SK-N-SH (cell line): Measurements from ENCODE around the gene RAPGEFL1.

Experiments
- CTCF ChIP-seq: fragments of 200-600 bp; sonication (generic); IDR thresholded peaks from 2 replicates; pipeline ENCODE4 v1.6.1; 2017; ENCODE audit warnings: antibody characterized with exemption, mild to moderate bottlenecking, moderate library complexity
- EP300 ChIP-seq, 2 experiments: IDR thresholded peaks; 2 replicates each; pipeline versions ENCODE4 v1.4.0 to v1.6.1; 2012; ENCODE audit warnings: borderline replicate concordance in 1 of 2, low read depth in 1 of 2, low read length in 1 of 2
- FOXJ3 ChIP-seq: sonication (generic); formaldehyde crosslinking; IDR thresholded peaks from 2 replicates; pipeline ENCODE4 v1.5.1; 2020; ENCODE audit warnings: mild to moderate bottlenecking, missing genetic modification reagents
- FOXM1 ChIP-seq: IDR thresholded peaks from 2 replicates; pipeline ENCODE4 v1.4.0; 2012; ENCODE audit warnings: low read depth, mild to moderate bottlenecking
- IRF3 ChIP-seq: fragments of 150-350 bp; IDR thresholded peaks from 2 replicates; pipeline ENCODE4 v1.6.1; 2016; ENCODE audit warnings: mild to moderate bottlenecking, low read depth, low read length
- JUND ChIP-seq: IDR thresholded peaks from 2 replicates; pipeline ENCODE4 v1.4.0; 2012
- POLR2AphosphoS5 ChIP-seq: IDR thresholded peaks from 2 replicates; pipeline ENCODE4 v1.6.1; 2012; ENCODE audit warnings: low read depth, low read length
- TF ChIP-seq, protein P1 (sequence below): IDR thresholded peaks from 2 replicates; pipeline ENCODE4 v1.6.1; 2012; ENCODE audit warnings: mild to moderate bottlenecking, low read depth, low read length, moderate library complexity

- TF ChIP-seq, protein P1, sequence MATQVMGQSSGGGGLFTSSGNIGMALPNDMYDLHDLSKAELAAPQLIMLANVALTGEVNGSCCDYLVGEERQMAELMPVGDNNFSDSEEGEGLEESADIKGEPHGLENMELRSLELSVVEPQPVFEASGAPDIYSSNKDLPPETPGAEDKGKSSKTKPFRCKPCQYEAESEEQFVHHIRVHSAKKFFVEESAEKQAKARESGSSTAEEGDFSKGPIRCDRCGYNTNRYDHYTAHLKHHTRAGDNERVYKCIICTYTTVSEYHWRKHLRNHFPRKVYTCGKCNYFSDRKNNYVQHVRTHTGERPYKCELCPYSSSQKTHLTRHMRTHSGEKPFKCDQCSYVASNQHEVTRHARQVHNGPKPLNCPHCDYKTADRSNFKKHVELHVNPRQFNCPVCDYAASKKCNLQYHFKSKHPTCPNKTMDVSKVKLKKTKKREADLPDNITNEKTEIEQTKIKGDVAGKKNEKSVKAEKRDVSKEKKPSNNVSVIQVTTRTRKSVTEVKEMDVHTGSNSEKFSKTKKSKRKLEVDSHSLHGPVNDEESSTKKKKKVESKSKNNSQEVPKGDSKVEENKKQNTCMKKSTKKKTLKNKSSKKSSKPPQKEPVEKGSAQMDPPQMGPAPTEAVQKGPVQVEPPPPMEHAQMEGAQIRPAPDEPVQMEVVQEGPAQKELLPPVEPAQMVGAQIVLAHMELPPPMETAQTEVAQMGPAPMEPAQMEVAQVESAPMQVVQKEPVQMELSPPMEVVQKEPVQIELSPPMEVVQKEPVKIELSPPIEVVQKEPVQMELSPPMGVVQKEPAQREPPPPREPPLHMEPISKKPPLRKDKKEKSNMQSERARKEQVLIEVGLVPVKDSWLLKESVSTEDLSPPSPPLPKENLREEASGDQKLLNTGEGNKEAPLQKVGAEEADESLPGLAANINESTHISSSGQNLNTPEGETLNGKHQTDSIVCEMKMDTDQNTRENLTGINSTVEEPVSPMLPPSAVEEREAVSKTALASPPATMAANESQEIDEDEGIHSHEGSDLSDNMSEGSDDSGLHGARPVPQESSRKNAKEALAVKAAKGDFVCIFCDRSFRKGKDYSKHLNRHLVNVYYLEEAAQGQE = no peak
- TF ChIP-seq EP300 (IDR thresholded peaks at IDR 0.05; ENCODE audit: borderline replicate concordance in 1 of 2, low read depth in 1 of 2, low read length in 1 of 2) = no peak
- TF ChIP-seq POLR2AphosphoS5 = peak; percentile 20; the same call in 1 of the 2 replicates
- TF ChIP-seq FOXM1 = no peak
- TF ChIP-seq JUND = no peak
- TF ChIP-seq CTCF = peak; percentile 78
- TF ChIP-seq FOXJ3 (CRISPR knock-in tag) = no peak
- no peak for TF ChIP-seq IRF3
Measured at GRCh38 chr17:40191237-40192208, 14.3 kb downstream of the RAPGEFL1 start.
